SKM-1 (cell line): ENCODE measurements around the gene ARL5A.
A peak's percentile ranks its signal among the peaks of the same experiment; 100 is the strongest.

Source experiments
- DNase-seq: peaks from one replicate; lab custom pipeline; 2025; ENCODE audit not compliant: unreplicated experiment; lab: John Stamatoyannopoulos, UW

Gene ARL5A

GRCh38 chr2:151840216-151841046 is 12.2 kb upstream of the ARL5A start:
- no peak for DNase-seq

DNA sequence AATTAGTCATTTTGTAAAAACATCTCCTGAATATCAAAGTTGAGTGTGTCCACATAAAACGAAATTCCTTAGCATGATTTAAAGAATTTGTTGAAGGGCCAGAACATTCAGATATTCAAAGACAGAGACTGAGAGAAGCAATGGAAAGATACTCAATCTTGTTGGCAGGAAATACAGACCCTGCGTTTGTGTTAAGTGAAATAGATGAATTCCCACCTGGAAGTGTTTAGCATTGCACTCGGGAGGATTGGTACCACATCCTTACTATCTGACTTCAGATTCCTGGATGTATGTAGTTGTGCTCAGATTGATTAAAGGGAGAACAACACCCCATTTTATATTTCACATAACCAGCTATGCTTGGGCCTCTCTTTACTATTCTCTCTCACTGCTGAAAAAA is 9.7 kb upstream of the ARL5A start:
- DNase-seq = no peak

DNA sequence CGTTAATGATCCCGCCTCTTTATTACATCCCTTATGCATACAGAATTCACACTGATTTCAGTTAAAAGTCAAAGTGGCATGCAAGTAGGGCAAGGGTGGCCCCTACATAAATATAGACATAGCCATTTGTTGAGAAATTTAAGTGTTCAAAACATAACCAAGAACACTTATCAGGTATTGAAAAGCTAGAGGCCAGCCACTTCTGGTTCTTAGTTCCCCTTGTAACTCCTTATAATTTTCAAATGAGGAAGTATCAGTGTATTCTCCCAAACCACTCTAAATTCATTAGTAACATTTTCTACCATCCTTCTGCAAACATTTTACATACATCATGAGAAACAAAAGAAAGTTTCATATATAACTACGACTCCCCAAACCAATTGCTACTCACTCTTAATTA is 5.8 kb upstream of the ARL5A start:
- DNase-seq = peak; percentile 52

DNA sequence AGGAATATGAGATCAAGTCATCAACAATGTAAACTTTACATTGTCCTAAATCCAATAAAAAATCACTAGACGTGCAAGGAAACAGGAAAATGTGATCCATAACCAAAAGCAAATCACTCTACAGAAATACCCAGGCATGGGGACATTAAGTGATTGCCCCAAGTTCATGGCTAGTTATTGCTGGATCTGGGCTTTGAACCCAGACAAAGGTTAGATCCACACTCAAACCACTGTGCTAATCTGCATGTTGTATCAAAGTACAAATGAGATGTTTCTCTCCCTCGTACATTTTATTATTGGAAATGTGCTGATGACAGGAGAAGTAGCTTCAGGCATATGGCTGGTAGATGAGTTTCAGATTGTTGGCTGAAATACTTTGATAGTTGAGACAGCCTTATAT is 2.7 kb upstream of the ARL5A start:
- no peak for DNase-seq

DNA sequence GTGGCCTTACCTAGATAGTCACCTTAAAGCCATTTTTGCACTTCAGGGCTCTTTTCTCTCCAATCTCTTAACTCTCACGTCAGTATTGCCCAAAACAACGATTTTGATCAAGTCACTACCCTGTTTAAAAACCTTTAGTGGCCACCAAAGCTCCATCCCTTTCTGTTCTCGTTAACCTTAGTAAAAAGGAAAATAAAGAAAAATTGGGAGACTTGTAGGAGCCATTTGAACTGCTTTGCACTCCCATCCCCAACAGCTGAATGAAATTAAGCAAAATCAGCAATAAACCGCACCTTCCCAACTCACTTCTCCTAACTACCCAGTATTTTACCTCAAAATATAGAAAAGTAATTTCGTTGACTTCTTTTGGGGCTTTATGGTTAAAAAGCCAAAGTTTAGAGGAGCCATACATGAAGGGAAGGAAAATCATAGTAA is 686 bp upstream of the ARL5A start:
- no peak for DNase-seq

- no peak for DNase-seq
Observed at GRCh38 chr2:151827564-151828142, 568 bp downstream of the ARL5A start.

DNA sequence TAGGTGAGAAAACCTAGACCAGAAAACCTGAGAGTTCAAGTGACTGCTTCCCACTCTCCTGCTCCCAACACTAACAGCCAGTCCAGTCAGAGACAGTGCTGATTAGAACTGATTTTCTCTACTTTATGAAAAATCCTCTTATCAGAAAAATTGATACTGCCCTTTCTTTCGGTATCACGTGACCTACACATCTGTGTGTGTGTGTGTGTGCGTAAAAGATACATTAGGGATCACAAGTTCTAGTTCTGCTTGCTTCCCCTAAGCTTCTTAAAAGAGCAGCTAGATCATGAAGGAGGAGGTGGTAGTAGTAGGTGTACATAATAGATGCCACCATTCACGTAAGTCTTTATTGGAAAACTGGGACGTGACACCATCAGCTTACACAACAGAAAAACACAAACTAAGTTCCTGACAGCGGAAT is 1.5 kb downstream of the ARL5A start:
- DNase-seq = no peak

DNA sequence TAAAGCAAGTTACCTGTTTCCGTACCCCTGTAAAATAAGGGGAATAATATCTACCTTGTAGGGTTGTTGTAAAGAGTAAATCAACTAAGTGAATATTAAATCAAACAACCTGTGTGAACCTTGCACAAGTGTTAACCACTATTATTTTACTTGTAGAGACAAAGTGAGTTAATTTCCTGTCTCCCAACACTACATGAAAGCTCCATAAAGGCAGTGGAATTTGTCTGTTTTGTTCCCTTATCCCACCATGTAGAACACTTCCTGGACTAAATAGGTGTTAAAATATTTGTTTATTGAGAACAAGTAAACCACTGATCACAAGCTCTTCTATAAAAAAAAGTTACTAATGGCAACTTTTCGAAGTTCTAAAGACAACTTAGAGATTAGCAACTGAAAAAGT is 3.3 kb downstream of the ARL5A start:
- no peak for DNase-seq

- DNase-seq = no peak
Observed at GRCh38 chr2:151823651-151824050, 4.6 kb downstream of the ARL5A start.

DNA sequence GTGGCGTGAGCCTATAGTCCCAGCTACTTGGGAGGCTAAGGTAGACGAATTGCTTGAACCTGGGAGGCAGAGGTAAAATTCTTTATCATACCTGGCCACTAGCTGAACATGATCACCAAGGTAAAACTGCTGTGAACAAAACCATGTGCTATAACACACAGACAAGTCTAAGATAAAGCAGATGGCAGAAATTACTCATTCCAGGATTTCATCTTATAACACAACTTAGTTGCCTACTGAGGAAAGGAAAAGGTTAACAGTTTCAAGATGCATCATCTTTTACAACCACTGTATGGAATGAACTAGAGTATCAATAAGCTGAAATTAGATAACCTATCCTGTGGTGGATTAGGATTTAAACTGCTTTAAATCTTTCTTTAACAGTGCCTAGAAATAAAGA is 8.3 kb downstream of the ARL5A start:
- no peak for DNase-seq

GRCh38 chr2:151817929-151818328 is 10.3 kb downstream of the ARL5A start:
- DNase-seq = no peak

DNA sequence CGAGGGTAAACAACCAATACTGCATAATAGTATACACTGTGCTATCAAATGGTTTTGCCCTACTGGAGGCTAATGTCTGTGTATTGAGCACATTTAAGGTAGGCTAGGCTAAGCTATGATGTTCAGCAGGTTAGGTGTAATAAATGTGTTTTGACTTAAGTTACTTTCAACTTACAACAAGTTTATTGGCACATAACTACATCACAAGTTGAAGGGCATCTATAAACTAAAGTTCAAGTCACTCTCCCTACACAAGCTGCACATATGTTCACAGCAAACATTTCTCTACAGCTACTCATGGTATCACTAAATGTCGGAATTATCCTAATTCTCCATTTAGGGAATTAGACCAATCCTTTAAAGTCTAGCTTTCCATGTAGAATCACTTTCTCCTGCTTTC is 11.4 kb downstream of the ARL5A start:
- DNase-seq = no peak

- DNase-seq = no peak
Observed at GRCh38 chr2:151815821-151816489, 12.3 kb downstream of the ARL5A start.

- DNase-seq = no peak
Observed at GRCh38 chr2:151810489-151810888, 17.7 kb downstream of the ARL5A start.

GRCh38 chr2:151809073-151809383 is 19.2 kb downstream of the ARL5A start:
- DNase-seq = no peak

- DNase-seq = no peak
Observed at GRCh38 chr2:151808258-151809072, 19.8 kb downstream of the ARL5A start.

DNA sequence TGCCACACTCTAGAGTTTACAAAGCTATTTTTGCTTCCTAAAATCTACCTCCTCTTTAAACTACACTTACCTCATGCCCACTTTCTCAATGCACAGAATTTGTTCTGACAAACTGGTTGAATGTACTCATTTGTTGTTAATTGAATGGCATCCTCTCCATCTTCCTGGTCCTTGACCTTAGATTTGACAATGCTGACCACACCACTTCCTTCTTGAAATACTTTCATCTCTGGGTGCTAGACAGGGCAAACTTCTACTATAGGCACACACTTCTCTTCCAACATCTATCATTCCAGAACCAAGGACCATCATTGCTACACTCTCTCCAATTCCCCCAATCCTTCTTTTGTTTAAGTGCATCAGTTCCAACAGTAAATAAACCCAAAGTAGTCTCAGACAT is 22.3 kb downstream of the ARL5A start:
- DNase-seq = no peak

DNA sequence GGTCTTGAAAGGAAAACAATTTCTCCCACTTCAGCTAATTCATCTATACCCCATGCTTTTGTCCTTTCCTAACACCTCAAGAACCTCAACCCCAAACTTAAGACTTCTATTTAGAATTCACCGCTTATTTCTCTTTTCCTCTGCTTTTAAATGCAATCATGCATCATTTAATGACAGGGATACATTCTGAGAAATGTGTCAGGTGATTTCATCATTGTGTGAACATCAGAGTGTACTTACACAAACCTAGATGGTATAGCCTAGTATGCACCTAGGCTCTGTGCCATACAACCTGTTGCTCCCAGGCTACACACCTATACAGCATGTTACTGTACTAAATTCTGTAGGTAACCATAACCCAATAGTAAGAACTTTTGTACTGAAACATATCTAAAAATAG is 22.9 kb downstream of the ARL5A start:
- no peak for DNase-seq

- no peak for DNase-seq
Observed at GRCh38 chr2:151803811-151804210, 24.4 kb downstream of the ARL5A start.

DNA sequence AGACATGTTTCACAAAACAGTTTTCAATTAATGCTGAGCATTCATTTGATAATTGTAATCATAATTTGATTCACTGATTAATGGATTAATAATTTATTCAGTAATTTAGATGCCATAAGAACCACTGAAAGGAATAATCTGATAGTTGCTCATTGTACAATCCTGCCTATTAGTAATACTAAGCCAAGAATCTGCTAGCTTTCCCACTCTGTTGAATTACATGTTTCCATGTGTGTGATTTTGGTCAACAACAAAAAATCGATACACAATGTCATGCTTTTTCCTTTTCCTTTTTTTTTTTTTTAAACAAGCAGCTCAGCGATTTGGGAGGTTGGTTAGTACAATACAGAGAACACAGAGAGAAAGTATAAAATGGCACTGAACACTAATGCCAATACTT is 25.9 kb downstream of the ARL5A start:
- DNase-seq = no peak

DNA sequence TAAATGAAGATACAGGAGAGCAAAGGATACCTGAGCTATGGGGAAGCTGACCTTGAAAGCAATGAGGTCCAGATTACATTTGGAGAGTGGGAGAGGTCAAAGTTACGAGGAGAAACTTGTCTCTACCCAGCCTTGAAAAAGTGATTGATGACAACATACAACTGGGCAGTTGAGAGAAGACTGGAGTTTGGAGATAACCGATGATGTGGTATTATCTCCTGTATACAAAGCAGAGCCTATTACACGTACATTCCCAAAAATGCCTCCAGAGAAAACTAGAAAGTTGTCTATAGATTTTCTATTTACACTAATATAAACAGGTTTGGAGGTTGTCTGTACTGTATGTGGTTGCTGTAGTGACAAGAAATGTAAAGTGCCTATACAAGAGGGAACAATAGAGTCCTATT is 28.3 kb downstream of the ARL5A start:
- DNase-seq = no peak

DNA sequence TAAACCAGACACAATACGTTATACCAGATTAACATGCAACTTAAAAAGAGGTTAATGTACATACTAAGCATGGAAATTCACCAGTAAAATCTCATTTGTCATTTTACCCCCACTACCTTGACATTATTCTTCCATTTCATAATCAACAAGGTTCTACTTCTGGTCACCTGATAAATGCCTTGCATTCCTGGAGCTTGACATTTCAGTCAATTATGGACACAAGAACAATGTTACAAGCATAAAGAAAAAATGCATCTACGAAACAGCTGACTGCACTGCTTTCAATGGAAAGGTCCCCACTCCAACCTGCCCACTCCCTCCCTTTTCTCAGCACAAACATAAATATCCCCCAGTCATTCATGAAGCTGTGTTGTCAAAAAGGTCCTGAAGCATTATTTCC is 31.4 kb downstream of the ARL5A start:
- DNase-seq = no peak
